Measurements from ENCODE around the gene NME3. TPM values are rescaled to one million over a fixed set of nuclear protein-coding genes. Genes with fewer than 3 reads are reported as not detected.

Gene NME3
- total and polyA plus RNA-seq, 4 donors, result 21.6 to 86.2 (median 80.0) TPM

- H3K36me3 ChIP-seq (ENCODE audit: control insufficient read depth, insufficient read depth, low read length), result peaks cover 35% of the 10 kb centered on the region
Observed at GRCh38 chr16:1721372-1721771, 50.0 kb downstream of the NME3 start.

More at GRCh38 chr16:1721372-1721771, 50.0 kb downstream of the NME3 start:
- Histone ChIP-seq H3K27ac (ENCODE audit: low read depth, low read length) (no peak overlapping the region), H3K9me3 (ENCODE audit: control insufficient read depth, insufficient read depth, low read length) (no peaks in the 10 kb centered on the region), H3K4me3 (ENCODE audit: low read depth, low read length) (no peak overlapping the region), H3K27me3 (ENCODE audit: control insufficient read depth, insufficient read depth, low read length) (no peaks in the 10 kb centered on the region), H3K4me1 (ENCODE audit: control insufficient read depth, insufficient read depth, low read length) (peaks cover 24% of the 10 kb centered on the region)
- 93% methylated on average over 9 of the region's 9 CpGs for WGBS (ENCODE audit: insufficient coverage)
- DNase-seq (ENCODE audit: low read depth in 4 of 6, low spot score in 6 of 6), result no peak

Small RNA genes within 50 kb of the gene (small RNA-seq; reads per million reads assigned to genes)
- 0.24 reads per million, percentile 16 among the genes with 10 or more reads in this experiment for gene MIR3177 (ENCODE audit: low replicate concordance)

Other genes starting within 250 kb of the NME3 start
- 10 to 100 TPM in 1 of 2 donors, 1 to 10 TPM in 1; 3.0 to 18.8 TPM for gene TMEM204, start 237.9 kb downstream of the NME3 start, total RNA-seq
- gene TMEM204, start 237.9 kb downstream of the NME3 start, polyA plus RNA-seq (ENCODE audit: insufficient read length in 2 of 2), result 10 to 100 TPM in 1 of 2 donors, 1 to 10 TPM in 1; 8.3 to 10.2 TPM
- 10 to 100 TPM; 21.2 to 37.1 TPM for gene IFT140, start 159.5 kb downstream of the NME3 start, total RNA-seq
- 10 to 100 TPM; 32.9 to 41.6 TPM for gene IFT140, start 159.5 kb downstream of the NME3 start, polyA plus RNA-seq (ENCODE audit: insufficient read length in 2 of 2)
- 10 to 100 TPM in 1 of 2 donors, 1 to 10 TPM in 1; 7.9 to 16.4 TPM for gene CRAMP1, start 159.2 kb downstream of the NME3 start, total RNA-seq
- 10 to 100 TPM; 19.2 to 24.4 TPM for gene CRAMP1, start 159.2 kb downstream of the NME3 start, polyA plus RNA-seq (ENCODE audit: insufficient read length in 2 of 2)
- 10 to 100 TPM; 24.4 to 45.8 TPM for gene JPT2, start 93.3 kb downstream of the NME3 start, total RNA-seq
- gene JPT2, start 93.3 kb downstream of the NME3 start, polyA plus RNA-seq (ENCODE audit: insufficient read length in 2 of 2), result 10 to 100 TPM; 38.5 to 39.7 TPM
- gene MAPK8IP3, start 65.3 kb downstream of the NME3 start, total RNA-seq, result 10 to 100 TPM; 53.3 to 72.6 TPM
- 100 to 1,000 TPM; 113 to 137 TPM for gene MAPK8IP3, start 65.3 kb downstream of the NME3 start, polyA plus RNA-seq (ENCODE audit: insufficient read length in 2 of 2)
- 10 to 100 TPM in 1 of 2 donors, 1 to 10 TPM in 1; 6.5 to 15.0 TPM for gene EME2, start 1.3 kb upstream of the NME3 start, total RNA-seq
- 10 to 100 TPM; 17.8 to 20.7 TPM for gene EME2, start 1.3 kb upstream of the NME3 start, polyA plus RNA-seq (ENCODE audit: insufficient read length in 2 of 2)
- gene MRPS34, start 1.6 kb upstream of the NME3 start, total RNA-seq, result 10 to 100 TPM; 22.9 to 76.7 TPM
- 10 to 100 TPM; 80.8 to 86.5 TPM for gene MRPS34, start 1.6 kb upstream of the NME3 start, polyA plus RNA-seq (ENCODE audit: insufficient read length in 2 of 2)
- gene SPSB3, start 11.0 kb upstream of the NME3 start, total RNA-seq, result 10 to 100 TPM; 25.8 to 55.5 TPM
- gene SPSB3, start 11.0 kb upstream of the NME3 start, polyA plus RNA-seq (ENCODE audit: insufficient read length in 2 of 2), result 10 to 100 TPM; 49.3 to 55.6 TPM
- gene NUBP2, start 11.4 kb upstream of the NME3 start, total RNA-seq, result 10 to 100 TPM; 24.7 to 64.4 TPM
- 10 to 100 TPM; 71.1 to 80.4 TPM for gene NUBP2, start 11.4 kb upstream of the NME3 start, polyA plus RNA-seq (ENCODE audit: insufficient read length in 2 of 2)
- gene IGFALS, start 22.2 kb upstream of the NME3 start, total RNA-seq, result under 1 TPM in 1 of 2 donors, not detected in 1; 0.39 TPM
- 1 to 10 TPM in 1 of 2 donors, under 1 TPM in 1; 0.33 to 1.3 TPM for gene IGFALS, start 22.2 kb upstream of the NME3 start, polyA plus RNA-seq (ENCODE audit: insufficient read length in 2 of 2)
- 10 to 100 TPM; 68.6 to 84.1 TPM for gene HAGH, start 55.3 kb upstream of the NME3 start, total RNA-seq
- gene HAGH, start 55.3 kb upstream of the NME3 start, polyA plus RNA-seq (ENCODE audit: insufficient read length in 2 of 2), result 10 to 100 TPM; 97.6 to 99.3 TPM
- 10 to 100 TPM; 35.6 to 38.5 TPM for gene FAHD1, start 55.7 kb upstream of the NME3 start, total RNA-seq
- gene FAHD1, start 55.7 kb upstream of the NME3 start, polyA plus RNA-seq (ENCODE audit: insufficient read length in 2 of 2), result 10 to 100 TPM; 29.8 to 39.0 TPM
- gene MEIOB, start 100.6 kb upstream of the NME3 start, total RNA-seq, result 1 to 10 TPM in 1 of 2 donors, under 1 TPM in 1; 0.83 to 2.6 TPM
- gene MEIOB, start 100.6 kb upstream of the NME3 start, polyA plus RNA-seq (ENCODE audit: insufficient read length in 2 of 2), result 1 to 10 TPM; 1.4 to 1.7 TPM
- gene HS3ST6, start 146.9 kb upstream of the NME3 start, total RNA-seq, result not detected
- not detected for gene HS3ST6, start 146.9 kb upstream of the NME3 start, polyA plus RNA-seq (ENCODE audit: insufficient read length in 2 of 2)
- 10 to 100 TPM; 10.0 to 10.3 TPM for gene MSRB1, start 171.7 kb upstream of the NME3 start, total RNA-seq
- gene MSRB1, start 171.7 kb upstream of the NME3 start, polyA plus RNA-seq (ENCODE audit: insufficient read length in 2 of 2), result 10 to 100 TPM; 24.5 to 25.8 TPM
- under 1 TPM in 1 of 2 donors, not detected in 1; 0.06 TPM for gene RPL3L, start 183.1 kb upstream of the NME3 start, total RNA-seq
- under 1 TPM in 1 of 2 donors, not detected in 1; 0.32 TPM for gene RPL3L, start 183.1 kb upstream of the NME3 start, polyA plus RNA-seq (ENCODE audit: insufficient read length in 2 of 2)
- 100 to 1,000 TPM in 1 of 2 donors, 10 to 100 TPM in 1; 78.7 to 146 TPM for gene NDUFB10, start 188.0 kb upstream of the NME3 start, total RNA-seq
- 100 to 1,000 TPM; 170 to 178 TPM for gene NDUFB10, start 188.0 kb upstream of the NME3 start, polyA plus RNA-seq (ENCODE audit: insufficient read length in 2 of 2)
- 1,000 to 10,000 TPM in 1 of 2 donors, 100 to 1,000 TPM in 1; 682 to 1,440 TPM for gene RPS2, start 193.3 kb upstream of the NME3 start, total RNA-seq
- 1,000 to 10,000 TPM; 1,742 to 1,957 TPM for gene RPS2, start 193.3 kb upstream of the NME3 start, polyA plus RNA-seq (ENCODE audit: insufficient read length in 2 of 2)
- not detected for gene RNF151, start 195.3 kb upstream of the NME3 start, total RNA-seq
- gene RNF151, start 195.3 kb upstream of the NME3 start, polyA plus RNA-seq (ENCODE audit: insufficient read length in 2 of 2), result not detected
- gene TBL3, start 200.5 kb upstream of the NME3 start, total RNA-seq, result 10 to 100 TPM; 12.9 to 31.4 TPM
- gene TBL3, start 200.5 kb upstream of the NME3 start, polyA plus RNA-seq (ENCODE audit: insufficient read length in 2 of 2), result 10 to 100 TPM; 32.1 to 39.0 TPM
- under 1 TPM; 0.40 to 0.72 TPM for gene NOXO1, start 209.9 kb upstream of the NME3 start, total RNA-seq
- gene NOXO1, start 209.9 kb upstream of the NME3 start, polyA plus RNA-seq (ENCODE audit: insufficient read length in 2 of 2), result 1 to 10 TPM; 1.6 to 1.7 TPM
- 10 to 100 TPM in 1 of 2 donors, 1 to 10 TPM in 1; 7.2 to 24.3 TPM for gene GFER, start 212.7 kb upstream of the NME3 start, total RNA-seq
- 10 to 100 TPM; 34.0 to 36.1 TPM for gene GFER, start 212.7 kb upstream of the NME3 start, polyA plus RNA-seq (ENCODE audit: insufficient read length in 2 of 2)
- 10 to 100 TPM; 20.1 to 71.0 TPM for gene SYNGR3, start 218.4 kb upstream of the NME3 start, total RNA-seq
- 100 to 1,000 TPM; 109 to 111 TPM for gene SYNGR3, start 218.4 kb upstream of the NME3 start, polyA plus RNA-seq (ENCODE audit: insufficient read length in 2 of 2)
- 1 to 10 TPM; 5.4 to 8.2 TPM for gene ZNF598, start 238.3 kb upstream of the NME3 start, total RNA-seq
- 10 to 100 TPM; 28.8 to 31.7 TPM for gene ZNF598, start 238.3 kb upstream of the NME3 start, polyA plus RNA-seq (ENCODE audit: insufficient read length in 2 of 2)
- gene NPW, start 248.2 kb upstream of the NME3 start, total RNA-seq, result 1 to 10 TPM in 1 of 2 donors, under 1 TPM in 1; 0.20 to 2.3 TPM
- 1 to 10 TPM in 1 of 2 donors, under 1 TPM in 1; 0.49 to 4.9 TPM for gene NPW, start 248.2 kb upstream of the NME3 start, polyA plus RNA-seq (ENCODE audit: insufficient read length in 2 of 2)